A549 (cell line): ENCODE data around the gene ERP29.

Experiments
- BHLHE40 ChIP-seq: IDR thresholded peaks from 2 replicates; pipeline ENCODE4 v1.6.1; 2012; ENCODE audit warnings: low read depth, low read length, inconsistent platforms
- EP300 ChIP-seq, 2 experiments: fragments of >200 bp; sonication (Bioruptor Twin); formaldehyde crosslinking; IDR thresholded peaks; 2 replicates in 1 of 2; 3 replicates in 1 of 2; pipeline ENCODE4 v1.6.1; 2016 to 2017
- FOSL2 ChIP-seq, 2 experiments: fragments of 450-650 bp in 1 of 2; fragments of >200 bp in 1 of 2; sonication (Bioruptor Twin) in 1 of 2; formaldehyde crosslinking; IDR thresholded peaks; 2 replicates each; pipeline versions ENCODE4 v1.5.0 to v1.6.1; 2016 to 2020; ENCODE audit warnings: mild to moderate bottlenecking in 1 of 2, moderate library complexity in 1 of 2
- JUN ChIP-seq, 2 experiments: fragments of >200 bp; sonication (Bioruptor Twin); formaldehyde crosslinking; IDR thresholded peaks; 2 replicates in 1 of 2; 3 replicates in 1 of 2; pipeline ENCODE4 v1.6.1; 2016 to 2017
- KDM5A ChIP-seq: fragments of 200-600 bp; sonication (generic); IDR thresholded peaks from 2 replicates; pipeline ENCODE4 v1.6.1; 2016; ENCODE audit warnings: antibody characterized with exemption, mild to moderate bottlenecking
- MYC ChIP-seq: IDR thresholded peaks from 2 replicates; pipeline ENCODE4 v1.6.1; 2012; ENCODE audit warnings: mild to moderate bottlenecking, inconsistent platforms, low read length, improper control_type of control experiment, borderline replicate concordance
- NPAS2 ChIP-seq: fragments of 250-450 bp; sonication (Bioruptor Pico); IDR thresholded peaks from 2 replicates; pipeline ENCODE4 v1.8.0; 2022; ENCODE audit warnings: mild to moderate bottlenecking, moderate library complexity, borderline replicate concordance
- RFX5 ChIP-seq: fragments of 450-650 bp; IDR thresholded peaks from 2 replicates; pipeline ENCODE4 v1.7.1; 2014; ENCODE audit warnings: antibody characterized with exemption, mild to moderate bottlenecking, moderate library complexity
- SMC3 ChIP-seq: fragments of >200 bp; sonication (Bioruptor Twin); formaldehyde crosslinking; IDR thresholded peaks from 3 replicates; pipeline ENCODE4 v1.6.1; 2018; ENCODE audit warnings: inconsistent platforms
- TF ChIP-seq, protein P1 (sequence below): fragments of >200 bp; sonication (Bioruptor Twin); formaldehyde crosslinking; IDR thresholded peaks from 3 replicates; pipeline ENCODE4 v1.5.1; 2016
- TF ChIP-seq, protein P2 (sequence below): fragments of 250-450 bp; sonication (Bioruptor Pico); IDR thresholded peaks from 2 replicates; pipeline ENCODE4 v1.5.0; 2021; ENCODE audit warnings: mild to moderate bottlenecking, moderate library complexity, borderline replicate concordance

DNA sequence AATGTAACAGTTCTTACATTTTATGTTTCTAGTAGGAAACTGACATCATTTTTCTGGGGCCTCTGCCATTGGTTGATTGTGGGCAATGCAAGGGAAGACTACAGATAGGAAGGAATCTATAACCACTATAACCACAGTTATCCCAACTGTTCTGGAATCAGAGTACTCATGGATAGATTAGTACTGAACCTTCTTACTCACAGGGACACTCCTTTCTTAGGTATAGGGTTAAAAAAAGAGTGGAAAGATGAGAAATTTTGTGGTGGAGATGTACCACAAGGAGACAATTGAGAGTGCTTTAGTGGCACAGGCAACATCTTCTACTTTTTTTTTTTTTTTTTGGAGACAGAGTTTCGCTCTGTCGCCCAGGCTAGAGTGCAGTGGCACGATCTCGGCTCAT is 21.3 kb upstream of the ERP29 start:
- no peak for TF ChIP-seq NPAS2 (CRISPR knock-in tag)
- TF ChIP-seq, protein P1, sequence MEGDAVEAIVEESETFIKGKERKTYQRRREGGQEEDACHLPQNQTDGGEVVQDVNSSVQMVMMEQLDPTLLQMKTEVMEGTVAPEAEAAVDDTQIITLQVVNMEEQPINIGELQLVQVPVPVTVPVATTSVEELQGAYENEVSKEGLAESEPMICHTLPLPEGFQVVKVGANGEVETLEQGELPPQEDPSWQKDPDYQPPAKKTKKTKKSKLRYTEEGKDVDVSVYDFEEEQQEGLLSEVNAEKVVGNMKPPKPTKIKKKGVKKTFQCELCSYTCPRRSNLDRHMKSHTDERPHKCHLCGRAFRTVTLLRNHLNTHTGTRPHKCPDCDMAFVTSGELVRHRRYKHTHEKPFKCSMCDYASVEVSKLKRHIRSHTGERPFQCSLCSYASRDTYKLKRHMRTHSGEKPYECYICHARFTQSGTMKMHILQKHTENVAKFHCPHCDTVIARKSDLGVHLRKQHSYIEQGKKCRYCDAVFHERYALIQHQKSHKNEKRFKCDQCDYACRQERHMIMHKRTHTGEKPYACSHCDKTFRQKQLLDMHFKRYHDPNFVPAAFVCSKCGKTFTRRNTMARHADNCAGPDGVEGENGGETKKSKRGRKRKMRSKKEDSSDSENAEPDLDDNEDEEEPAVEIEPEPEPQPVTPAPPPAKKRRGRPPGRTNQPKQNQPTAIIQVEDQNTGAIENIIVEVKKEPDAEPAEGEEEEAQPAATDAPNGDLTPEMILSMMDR = no peak
- no peak for TF ChIP-seq FOSL2 (IDR thresholded peaks at IDR 0.05)
- no peak for TF ChIP-seq FOSL2 (CRISPR knock-in tag; IDR thresholded peaks at IDR 0.05)
- TF ChIP-seq JUN (IDR thresholded peaks at IDR 0.05) = no peak
- TF ChIP-seq RFX5 = no peak
- no peak for TF ChIP-seq SMC3
- TF ChIP-seq KDM5A = no peak
- TF ChIP-seq MYC = no peak
- no peak for TF ChIP-seq EP300 (IDR thresholded peaks at IDR 0.05)
- TF ChIP-seq, protein P2, sequence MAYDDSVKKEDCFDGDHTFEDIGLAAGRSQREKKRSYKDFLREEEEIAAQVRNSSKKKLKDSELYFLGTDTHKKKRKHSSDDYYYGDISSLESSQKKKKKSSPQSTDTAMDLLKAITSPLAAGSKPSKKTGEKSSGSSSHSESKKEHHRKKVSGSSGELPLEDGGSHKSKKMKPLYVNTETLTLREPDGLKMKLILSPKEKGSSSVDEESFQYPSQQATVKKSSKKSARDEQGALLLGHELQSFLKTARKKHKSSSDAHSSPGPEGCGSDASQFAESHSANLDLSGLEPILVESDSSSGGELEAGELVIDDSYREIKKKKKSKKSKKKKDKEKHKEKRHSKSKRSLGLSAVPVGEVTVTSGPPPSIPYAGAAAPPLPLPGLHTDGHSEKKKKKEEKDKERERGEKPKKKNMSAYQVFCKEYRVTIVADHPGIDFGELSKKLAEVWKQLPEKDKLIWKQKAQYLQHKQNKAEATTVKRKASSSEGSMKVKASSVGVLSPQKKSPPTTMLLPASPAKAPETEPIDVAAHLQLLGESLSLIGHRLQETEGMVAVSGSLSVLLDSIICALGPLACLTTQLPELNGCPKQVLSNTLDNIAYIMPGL (CRISPR knock-in tag) = no peak
- no peak for TF ChIP-seq BHLHE40
